ENCODE data around the gene SMYD3.
"Not testable (repeated sequence)": the region's sequence is repeated elsewhere in the genome, so short reads cannot be mapped to it uniquely, and the experiment has no call there.

SMYD3 gene

GRCh38 chr1:245797592-245798348 lies 709.3 kb downstream of the SMYD3 start:
- Histone ChIP-seq H3K4me3 (no peak overlapping the region), H3K27ac (peak overlapping the region in 1 of 21 experiments; percentile 12)

GRCh38 chr1:245791410-245792312 lies 715.4 kb downstream of the SMYD3 start:
- peak overlapping the region in 2 of 21 experiments; percentile 9 to 64 for H3K27ac ChIP-seq
- H3K4me3 ChIP-seq: no peak overlapping the region

GRCh38 chr1:245790441-245790840 lies 716.6 kb downstream of the SMYD3 start:
- H3K27ac ChIP-seq: peak overlapping the region in 3 of 21 experiments; percentile 4 to 64 (median 20)

GRCh38 chr1:245788886-245789285 lies 718.2 kb downstream of the SMYD3 start:
- no peak overlapping the region for H3K4me3 ChIP-seq

More at GRCh38 chr1:245790441-245790840, 716.6 kb downstream of the SMYD3 start:
- no peak overlapping the region for H3K4me3 ChIP-seq

GRCh38 chr1:245788269-245788668 lies 718.8 kb downstream of the SMYD3 start:
- peak overlapping the region in 7 of 21 experiments; percentile 32 to 77 (median 52) for H3K27ac ChIP-seq
- no peak overlapping the region for H3K4me3 ChIP-seq

More at GRCh38 chr1:245788886-245789285, 718.2 kb downstream of the SMYD3 start:
- peak overlapping the region in 2 of 21 experiments; percentile 18 to 57 for H3K27ac ChIP-seq

GRCh38 chr1:245786948-245787347 lies 720.1 kb downstream of the SMYD3 start:
- H3K27ac ChIP-seq: peak overlapping the region in 5 of 21 experiments; percentile 10 to 77 (median 52)
- H3K4me3 ChIP-seq: no peak overlapping the region

GRCh38 chr1:245779797-245780755 lies 727.0 kb downstream of the SMYD3 start:
- no peak overlapping the region for H3K4me3 ChIP-seq
- no peak overlapping the region for H3K27ac ChIP-seq

- Histone ChIP-seq H3K27ac (no peak overlapping the region), H3K4me3 (no peak overlapping the region)
Observed at GRCh38 chr1:245777752-245778151, 729.3 kb downstream of the SMYD3 start.

GRCh38 chr1:245776694-245777332 lies 730.3 kb downstream of the SMYD3 start:
- H3K27ac ChIP-seq: no peak overlapping the region
- H3K4me3 ChIP-seq: no peak overlapping the region

GRCh38 chr1:245776139-245776538 lies 730.9 kb downstream of the SMYD3 start:
- H3K4me3 ChIP-seq: no peak overlapping the region
- H3K27ac ChIP-seq: no peak overlapping the region

- H3K4me3 ChIP-seq, H3K27ac ChIP-seq: not testable (repeated sequence)
Observed at GRCh38 chr1:245774931-245775330, 732.1 kb downstream of the SMYD3 start.

GRCh38 chr1:245774196-245774595 lies 732.9 kb downstream of the SMYD3 start:
- H3K4me3 ChIP-seq: no peak overlapping the region
- no peak overlapping the region for H3K27ac ChIP-seq

GRCh38 chr1:245773344-245773743 lies 733.7 kb downstream of the SMYD3 start:
- Histone ChIP-seq H3K4me3 (no peak overlapping the region), H3K27ac (no peak overlapping the region)

GRCh38 chr1:245772739-245773138 lies 734.3 kb downstream of the SMYD3 start:
- H3K4me3 ChIP-seq: no peak overlapping the region
- peak overlapping the region in 4 of 21 experiments; percentile 20 to 65 (median 39) for H3K27ac ChIP-seq

GRCh38 chr1:245772325-245772724 lies 734.8 kb downstream of the SMYD3 start:
- Histone ChIP-seq H3K4me3 (no peak overlapping the region), H3K27ac (peak overlapping the region in 4 of 21 experiments; percentile 20 to 65 (median 39))

GRCh38 chr1:245771511-245772281 lies 735.4 kb downstream of the SMYD3 start:
- H3K27ac ChIP-seq: peak overlapping the region in 5 of 21 experiments; percentile 23 to 65 (median 28)

GRCh38 chr1:245770156-245770555 lies 736.9 kb downstream of the SMYD3 start:
- no peak overlapping the region for H3K27ac ChIP-seq
- no peak overlapping the region for H3K4me3 ChIP-seq

More at GRCh38 chr1:245771511-245772281, 735.4 kb downstream of the SMYD3 start:
- no peak overlapping the region for H3K4me3 ChIP-seq

- Histone ChIP-seq H3K27ac (no peak overlapping the region), H3K4me3 (no peak overlapping the region)
Observed at GRCh38 chr1:245768596-245768995, 738.5 kb downstream of the SMYD3 start.

All from skin epidermis (tissue), 12 donors.